NCI-H2029 treated with DMSO at 0.1 percent for 48 hours (cell line): ENCODE results near the gene OGT.
"Not testable (repeated sequence)": the region's sequence is repeated elsewhere in the genome, so short reads cannot be mapped to it uniquely, and the experiment has no call there.

Experiments
- DNase-seq: peaks from one replicate; lab custom pipeline; 2025; lab: John Stamatoyannopoulos, UW

The OGT gene

GRCh38 chrX:71532753-71533425, at the start of gene OGT:
OGT (plus strand) TSS chrX:71533104; CDS start chrX:71533300, 196 bp downstream.
- DNase-seq: peak; percentile 86

- no peak for DNase-seq
These were observed 45.1 kb upstream of the OGT start for GRCh38 chrX:71487814-71488213.

- DNase-seq: no peak
These were observed 43.4 kb upstream of the OGT start for GRCh38 chrX:71489540-71489939.

- no peak for DNase-seq
These were observed 40.5 kb upstream of the OGT start for GRCh38 chrX:71492231-71493065.

GRCh38 chrX:71493111-71493613, 39.7 kb upstream of the OGT start:
- DNase-seq: no peak

GRCh38 chrX:71495979-71496378, 36.9 kb upstream of the OGT start:
- not testable (repeated sequence) for DNase-seq

- DNase-seq: no peak
These were observed 36.4 kb upstream of the OGT start for GRCh38 chrX:71496476-71496875.

GRCh38 chrX:71502080-71502479, 30.8 kb upstream of the OGT start:
- not testable (repeated sequence) for DNase-seq

- DNase-seq: no peak
These were observed 28.6 kb upstream of the OGT start for GRCh38 chrX:71504346-71504745.

- no peak for DNase-seq
These were observed 23.6 kb upstream of the OGT start for GRCh38 chrX:71509289-71509688.

- DNase-seq: no peak
These were observed 22.7 kb upstream of the OGT start for GRCh38 chrX:71510161-71510560.

GRCh38 chrX:71513731-71514130, 19.2 kb upstream of the OGT start:
- not testable (repeated sequence) for DNase-seq

- no peak for DNase-seq
These were observed 18.4 kb upstream of the OGT start for GRCh38 chrX:71514367-71515037.

- DNase-seq: no peak
These were observed 17.9 kb upstream of the OGT start for GRCh38 chrX:71515038-71515396.

- DNase-seq: no peak
These were observed 7.6 kb upstream of the OGT start for GRCh38 chrX:71525316-71525715.

- no peak for DNase-seq
These were observed 689 bp upstream of the OGT start for GRCh38 chrX:71532078-71532752.

- no peak for DNase-seq
These were observed 579 bp downstream of the OGT start for GRCh38 chrX:71533516-71533850.

GRCh38 chrX:71533851-71534561, 1.1 kb downstream of the OGT start:
- no peak for DNase-seq

- DNase-seq: no peak
These were observed 2.1 kb downstream of the OGT start for GRCh38 chrX:71534773-71535544.

- no peak for DNase-seq
These were observed 3.4 kb downstream of the OGT start for GRCh38 chrX:71536285-71536684.

GRCh38 chrX:71537743-71538142, 4.8 kb downstream of the OGT start:
- no peak for DNase-seq
